Peyer's patch (tissue), 4 donors: ENCODE results near the gene CD46.

ENCODE experiments used
- CTCF ChIP-seq, 6 experiments: fragments of 450-650 bp in 4 of 6; fragments of 200-600 bp in 2 of 6; sonication (generic) in 1 of 6; IDR thresholded peaks; one replicate each; pipeline ENCODE4 v1.5.1; 2017 to 2019; ENCODE audit warnings: antibody characterized with exemption in 6 of 6, mild to moderate bottlenecking in 3 of 6, moderate library complexity in 1 of 6
- POLR2A ChIP-seq, 2 donors: fragments of 450-650 bp; IDR thresholded peaks; one replicate each; pipeline ENCODE4 v1.5.1; 2017; ENCODE audit warnings: antibody characterized with exemption in 2 of 2, mild to moderate bottlenecking in 2 of 2, moderate library complexity in 2 of 2

GRCh38 chr1:207829576-207829975 is 77.7 kb downstream of the CD46 start:
- no peak for TF ChIP-seq CTCF (IDR thresholded peaks at IDR 0.05)
- no peak for TF ChIP-seq POLR2A (IDR thresholded peaks at IDR 0.05)
